GM12878 (cell line): Measurements from ENCODE around the gene RYR2. TPM values are rescaled to one million over a fixed set of nuclear protein-coding genes. Genes with fewer than 3 reads are reported as not detected.

ENCODE experiments used
- ATAC-seq: fragments of 200-7000 bp; cut with Tn5 transposase; 3 replicates; pipeline ENCODE4 v1.9.1; 2020; ENCODE audit warnings: mild to moderate bottlenecking, moderate library complexity
- BruUV-seq: library from RNA; stranded (reverse); fragments of 400-500 nt; replicated peaks from 2 replicates; lab custom pipeline; 2021; lab: Mats Ljungman, UMichigan
- CTCF ChIA-PET: fragments of 300-600 bp; sonication (Branson Sonifier 250); formaldehyde crosslinking; extraction: SDS; loops from one replicate; lab custom pipeline; 2021; ENCODE audit warnings: inconsistent platforms; lab: Yijun Ruan, JAX
- POLR2A ChIA-PET: fragments of 350-600 bp; formaldehyde crosslinking; extraction: SDS; loops from one replicate; lab custom pipeline; 2021; ENCODE audit warnings: inconsistent platforms; lab: Charles Lee
- RAD21 ChIA-PET: fragments of 300-600 bp; sonication (Branson Sonifier 250); formaldehyde crosslinking; loops from one replicate; lab custom pipeline; 2023; ENCODE audit warnings: antibody characterized with exemption; ENCODE audit not compliant: unreplicated experiment; lab: Charles Lee
- SMC1A ChIA-PET: fragments of 300-600 bp; sonication (Branson Sonifier 250); formaldehyde crosslinking; loops from one replicate; lab custom pipeline; 2023; ENCODE audit not compliant: unreplicated experiment, uncharacterized antibody; lab: Charles Lee
- DNase-seq: peaks from one replicate; pipeline ENCODE4 v3.0.0-alpha.2; 2011; ENCODE audit warnings: low read depth, low spot score
- FAIRE-seq: peaks from 3 replicates; lab custom pipeline; 2011; peaks lifted over from hg19 to GRCh38; lab: Jason Lieb, UNC
- H2AFZ ChIP-seq: 2 replicates; pipeline ENCODE4 v1.6.0; 2011; ENCODE audit warnings: low read depth, low read length, control low read depth; ENCODE audit not compliant: control insufficient read depth
- H3K27ac ChIP-seq: 2 replicates; pipeline ENCODE4 v1.5.1; 2011; ENCODE audit warnings: control low read depth; ENCODE audit not compliant: control insufficient read depth, insufficient read depth
- H3K27me3 ChIP-seq, 2 experiments: replicated peaks in 1 of 2; 2 replicates each; pipeline versions ENCODE4 v1.6.0 to v1.6.1; 2011; ENCODE audit warnings: low read length in 1 of 2; ENCODE audit not compliant: control insufficient read depth in 2 of 2, insufficient read depth in 2 of 2
- H3K36me3 ChIP-seq, 2 experiments: 2 replicates each; pipeline ENCODE4 v1.5.1; 2011; ENCODE audit warnings: low read length in 1 of 2; ENCODE audit not compliant: control insufficient read depth in 2 of 2, insufficient read depth in 2 of 2
- H3K4me1 ChIP-seq: 2 replicates; pipeline ENCODE4 v1.6.1; 2011; ENCODE audit warnings: mild to moderate bottlenecking, low read length, moderate library complexity, mixed read lengths; ENCODE audit not compliant: control insufficient read depth, insufficient read depth
- H3K4me2 ChIP-seq: 2 replicates; pipeline ENCODE4 v1.6.0; 2011; ENCODE audit warnings: control low read depth; ENCODE audit not compliant: control insufficient read depth, insufficient read depth
- H3K4me3 ChIP-seq: fragments of 200-600 bp; sonication (generic); 2 replicates; pipeline ENCODE4 v1.5.1; 2016
- H3K79me2 ChIP-seq: 2 replicates; pipeline ENCODE4 v1.6.0; 2011; ENCODE audit warnings: low read length; ENCODE audit not compliant: control insufficient read depth, insufficient read depth
- H3K9ac ChIP-seq: 2 replicates; pipeline ENCODE4 v1.8.0; 2011; ENCODE audit warnings: low read length, control low read depth, mixed read lengths; ENCODE audit not compliant: control insufficient read depth, insufficient read depth
- H3K9me3 ChIP-seq: replicated peaks from 3 replicates; pipeline ENCODE4 v1.5.1; 2011; ENCODE audit warnings: mild to moderate bottlenecking, low read length; ENCODE audit not compliant: control insufficient read depth, insufficient read depth
- H4K20me1 ChIP-seq: 2 replicates; pipeline ENCODE4 v1.6.0; 2011; ENCODE audit not compliant: control insufficient read depth, insufficient read depth
- ATF2 ChIP-seq: IDR thresholded peaks from 2 replicates; pipeline ENCODE4 v1.6.1; 2012; ENCODE audit warnings: low read length, inconsistent platforms
- CBX3 ChIP-seq: fragments of 200-600 bp; sonication (generic); IDR thresholded peaks from 2 replicates; pipeline ENCODE4 v1.6.1; 2016; ENCODE audit warnings: low read depth, borderline replicate concordance
- CEBPB ChIP-seq, 2 experiments: fragments of 150-350 bp in 1 of 2; IDR thresholded peaks; 2 replicates each; pipeline ENCODE4 v1.6.1; 2012 to 2014; ENCODE audit warnings: low read depth in 2 of 2, low read length in 2 of 2, borderline replicate concordance in 1 of 2, inconsistent platforms in 1 of 2
- CHD1 ChIP-seq: IDR thresholded peaks from 2 replicates; pipeline ENCODE4 v1.6.1; 2012; ENCODE audit warnings: low read depth, low read length, improper control_type of control experiment
- DPF2 ChIP-seq: fragments of 450-650 bp; IDR thresholded peaks from 2 replicates; pipeline ENCODE4 v1.6.1; 2017; ENCODE audit warnings: mild to moderate bottlenecking
- JUNB ChIP-seq: IDR thresholded peaks from 2 replicates; pipeline ENCODE4 v1.6.1; 2016; ENCODE audit warnings: antibody characterized with exemption, mild to moderate bottlenecking
- KAT2A ChIP-seq: conservative IDR thresholded peaks from 2 replicates; pipeline ENCODE4 v1.6.1; 2011; ENCODE audit warnings: low read depth, low read length; ENCODE audit not compliant: control insufficient read depth
- PAX8 ChIP-seq: fragments of 450-650 bp; IDR thresholded peaks from 2 replicates; pipeline ENCODE4 v1.6.1; 2017; ENCODE audit warnings: mild to moderate bottlenecking, moderate library complexity
- PBX3 ChIP-seq: IDR thresholded peaks from 2 replicates; pipeline ENCODE4 v1.6.1; 2011; ENCODE audit warnings: mild to moderate bottlenecking, low read depth, low read length, moderate library complexity; ENCODE audit not compliant: insufficient replicate concordance
- REST ChIP-seq: IDR thresholded peaks from 2 replicates; pipeline ENCODE4 v1.6.1; 2012; ENCODE audit warnings: mild to moderate bottlenecking, low read depth, low read length
- RUNX3 ChIP-seq: IDR thresholded peaks from 2 replicates; pipeline ENCODE4 v1.6.1; 2012; ENCODE audit warnings: low read length, inconsistent platforms
- SIN3A ChIP-seq: IDR thresholded peaks from 2 replicates; pipeline ENCODE4 v1.6.1; 2012; ENCODE audit warnings: low read depth, low read length, improper control_type of control experiment
- WRNIP1 ChIP-seq: IDR thresholded peaks from 2 replicates; pipeline ENCODE4 v1.6.1; 2011; ENCODE audit warnings: low read depth, low read length, improper control_type of control experiment, borderline replicate concordance
- ZBED1 ChIP-seq: IDR thresholded peaks from 2 replicates; pipeline ENCODE4 v1.6.1; 2016; ENCODE audit warnings: borderline replicate concordance
- ZNF687 ChIP-seq: fragments of 450-650 bp; IDR thresholded peaks from 2 replicates; pipeline ENCODE4 v1.6.1; 2017; ENCODE audit warnings: mild to moderate bottlenecking, moderate library complexity
- WGBS: methylation state at CpG from one replicate; pipeline ENCODE4 v1.1.6; 2016; ENCODE audit warnings: low lambda C conversion rate; ENCODE audit not compliant: insufficient replicate concordance, insufficient coverage; ENCODE audit errors: missing lambda C conversion rate; 5-methylcytosine and 5-hydroxymethylcytosine counted together
- in situ Hi-C: fragments of 300-500 bp; cut with MboI; formaldehyde crosslinking; loops from 9 replicates; pipeline ENCODE4 v1.14.3; 2018; ENCODE audit warnings: mixed read lengths
- intact Hi-C: fragments of 100-400 bp; cut with micrococcal nuclease; formaldehyde crosslinking; loops from one replicate; pipeline ENCODE4 v1.14.2; 2022; ENCODE audit not compliant: unreplicated experiment
- polyA plus RNA-seq, 11 experiments: library from polyadenylated mRNA; depleted of rRNA in 4 of 11; unstranded in 6 of 11; stranded (reverse) in 5 of 11; fragments of >200 nt; fragmentation: Nextera tagmentation in 4 of 11; fragmentation: Illumina TruSeq in 1 of 11; extraction: Ambion mirVana in 4 of 11; extraction: Trizol in 1 of 11; gene quantifications; 1 replicate in 1 of 11; 2 replicates in 10 of 11; pipeline versions ENCODE4 v1.2.1 to v1.2.3, GENCODE V29; 2011 to 2016; ENCODE audit warnings: inconsistent platforms in 2 of 11, missing spikeins in 2 of 11, low read depth in 1 of 11
- total RNA-seq, 4 experiments: library from RNA; depleted of rRNA in 3 of 4; stranded (reverse); fragments of >200 nt in 3 of 4; fragmentation: Illumina TruSeq in 1 of 4; extraction: Trizol in 1 of 4; gene quantifications; 2 replicates each; pipeline versions ENCODE4 v1.2.1 to v1.2.3, GENCODE V29; 2013 to 2021

RYR2 gene
- total and polyA plus RNA-seq, 10 of the 15 experiments (the other 5 are each of a cell fraction or from before 2014, with no cell fraction given) = 0.01 to 0.04 TPM; not detected in 8

- FAIRE-seq (no peak), DNase-seq (no peak), ATAC-seq (no peak)
- no peaks in the 10 kb centered on the region for H4K20me1 ChIP-seq
- POLR2A ChIA-PET = no interaction called here
- no peaks in the 10 kb centered on the region for H3K4me1 ChIP-seq
- no peak overlapping the region for H3K27ac ChIP-seq
- CTCF ChIA-PET = no interaction called here
- intact Hi-C loops = no loop called here
- no peaks in the 10 kb centered on the region for H3K79me2 ChIP-seq
- RAD21 ChIA-PET = no interaction called here
- no peak overlapping the region for H3K4me2 ChIP-seq
- H2AFZ ChIP-seq = no peak overlapping the region
- no CpG with 5 or more reads among the region's 1 CpG for WGBS
- H3K27me3 ChIP-seq = no peaks in the 10 kb centered on the region
- H3K9ac ChIP-seq = no peak overlapping the region
- H3K4me3 ChIP-seq = no peak overlapping the region
- BruUV-seq = no TSS peak
- no peak for TF ChIP-seq KAT2A
- no peak for TF ChIP-seq PBX3
- no peak for TF ChIP-seq RUNX3
- TF ChIP-seq WRNIP1 = no peak
- no peak for TF ChIP-seq PAX8
- no peak for TF ChIP-seq CHD1
- no peak for TF ChIP-seq ZBED1
- TF ChIP-seq CBX3 = no peak
- TF ChIP-seq DPF2 = no peak
- no peak for TF ChIP-seq ZNF687
- no peak for TF ChIP-seq REST
- TF ChIP-seq JUNB = no peak
- TF ChIP-seq ATF2 = no peak
- no peak for TF ChIP-seq SIN3A
- no peak for TF ChIP-seq CEBPB (IDR thresholded peaks at IDR 0.05; ENCODE audit: borderline replicate concordance in 1 of 2, low read depth in 2 of 2, low read length in 2 of 2)
- SMC1A ChIA-PET = no interaction called here
- no peaks in the 10 kb centered on the region for H3K9me3 ChIP-seq
- in situ Hi-C loops = no loop called here
- H3K36me3 ChIP-seq = no peaks in the 10 kb centered on the region
These were observed 628.3 kb downstream of the RYR2 start for GRCh38 chr1:237670302-237670701.
